HepG2 (cell line): ENCODE results near the gene MOV10L1. TPM values are rescaled to one million over a fixed set of nuclear protein-coding genes. Genes with fewer than 3 reads are reported as not detected.

Source experiments
- ATAC-seq: fragments of 200-7000 bp; cut with Tn5 transposase; 3 replicates; pipeline ENCODE4 v1.9.1; 2020; ENCODE audit warnings: mild to moderate bottlenecking, moderate library complexity
- BruUV-seq: library from RNA; stranded (reverse); fragments of 400-500 nt; replicated peaks from 2 replicates; lab custom pipeline; 2021; lab: Mats Ljungman, UMichigan
- CTCF ChIA-PET: fragments of 300-600 bp; formaldehyde crosslinking; extraction: SDS; loops from one replicate; lab custom pipeline; 2021; ENCODE audit warnings: low total read pairs, inconsistent platforms, low intra/inter-chr PET ratio; lab: Yijun Ruan, JAX
- POLR2A ChIA-PET: fragments of 350-600 bp; sonication (Branson Sonifier 250); formaldehyde crosslinking; loops from one replicate; lab custom pipeline; 2020; ENCODE audit warnings: antibody characterized with exemption, inconsistent platforms; lab: Yijun Ruan, JAX
- DNase-seq: peaks from one replicate; pipeline ENCODE4 v3.0.0-alpha.2; 2015; ENCODE audit warnings: low spot score
- FAIRE-seq: peaks from 3 replicates; lab custom pipeline; 2011; peaks lifted over from hg19 to GRCh38; lab: Jason Lieb, UNC
- H2AFZ ChIP-seq: one replicate; pipeline ENCODE4 v1.6.1; 2011; ENCODE audit warnings: low read length, inconsistent platforms
- H3K27ac ChIP-seq: fragments of 300-600 bp; 3 replicates; pipeline ENCODE4 v1.8.0; 2011; ENCODE audit warnings: mixed run types, mild to moderate bottlenecking, mixed read lengths, low read length, inconsistent platforms; ENCODE audit not compliant: insufficient read depth; ENCODE audit errors: extremely low read length
- H3K27me3 ChIP-seq, 2 experiments: fragments of 200-600 bp in 1 of 2; 2 replicates in 1 of 2; 3 replicates in 1 of 2; pipeline versions ENCODE4 v1.6.0 to v1.8.0; 2011; ENCODE audit warnings: low read length in 2 of 2, mild to moderate bottlenecking in 2 of 2, moderate library complexity in 2 of 2, inconsistent platforms in 1 of 2; ENCODE audit not compliant: insufficient read depth in 2 of 2, control insufficient read depth in 1 of 2
- H3K36me3 ChIP-seq, 2 experiments: fragments of 200-600 bp in 1 of 2; replicated peaks in 1 of 2; 2 replicates in 1 of 2; 3 replicates in 1 of 2; pipeline versions ENCODE4 v1.5.1 to v1.8.0; 2011; ENCODE audit warnings: low read length in 2 of 2, inconsistent platforms in 1 of 2; ENCODE audit not compliant: insufficient read depth in 2 of 2, control insufficient read depth in 1 of 2
- H3K4me1 ChIP-seq: 2 replicates; pipeline ENCODE4 v1.5.1; 2012; ENCODE audit warnings: low read length, inconsistent platforms; ENCODE audit not compliant: insufficient read depth
- H3K4me2 ChIP-seq: 2 replicates; pipeline ENCODE4 v1.6.0; 2011; ENCODE audit warnings: low read depth, low read length, inconsistent platforms
- H3K4me3 ChIP-seq, 3 experiments: fragments of 200-600 bp in 1 of 3; sonication (generic), shearing (Covaris generic) in 1 of 3; replicated peaks in 1 of 3; 2 replicates each; pipeline ENCODE4 v1.5.1; 2011 to 2016; ENCODE audit warnings: low read length in 3 of 3, inconsistent platforms in 2 of 3, low read depth in 2 of 3, mild to moderate bottlenecking in 2 of 3, control low read depth in 1 of 3, mixed read lengths in 1 of 3; ENCODE audit not compliant: insufficient read depth in 1 of 3
- H3K79me2 ChIP-seq: one replicate; pipeline ENCODE4 v1.6.1; 2011; ENCODE audit warnings: low read length, inconsistent platforms; ENCODE audit not compliant: insufficient read depth
- H3K9ac ChIP-seq: 2 replicates; pipeline ENCODE4 v1.6.0; 2011; ENCODE audit warnings: mild to moderate bottlenecking, low read depth, low read length, inconsistent platforms; ENCODE audit not compliant: insufficient read depth
- H3K9me3 ChIP-seq: 2 replicates; pipeline ENCODE4 v1.5.1; 2012; ENCODE audit warnings: mild to moderate bottlenecking, low read length
- H4K20me1 ChIP-seq: 2 replicates; pipeline ENCODE4 v1.6.0; 2011; ENCODE audit warnings: inconsistent platforms, mild to moderate bottlenecking, low read length, moderate library complexity; ENCODE audit not compliant: insufficient read depth
- AGO1 ChIP-seq: fragments of 200-400 bp; formaldehyde crosslinking; IDR thresholded peaks from 2 replicates; pipeline ENCODE4 v1.6.1; 2017; ENCODE audit warnings: mild to moderate bottlenecking, low read depth, low read length, moderate library complexity; ENCODE audit not compliant: poor library complexity, severe bottlenecking
- AGO2 ChIP-seq: fragments of 200-400 bp; formaldehyde crosslinking; optimal IDR thresholded peaks from 2 replicates; pipeline ENCODE3; 2017; ENCODE audit warnings: mild to moderate bottlenecking, low read depth, low read length, moderate library complexity
- HNRNPLL ChIP-seq: fragments of 200-400 bp; formaldehyde crosslinking; IDR thresholded peaks from 2 replicates; pipeline ENCODE4 v1.6.1; 2017; ENCODE audit warnings: mild to moderate bottlenecking, low read depth, low read length; ENCODE audit not compliant: poor library complexity, severe bottlenecking
- JUNB ChIP-seq: sonication (generic); formaldehyde crosslinking; IDR thresholded peaks from 2 replicates; pipeline ENCODE4 v1.8.0; 2022; ENCODE audit warnings: missing genetic modification reagents, mild to moderate bottlenecking, borderline replicate concordance
- KDM5B ChIP-seq: sonication (generic); formaldehyde crosslinking; IDR thresholded peaks from 2 replicates; pipeline ENCODE4 v1.4.0; 2020; ENCODE audit warnings: missing genetic modification reagents, mild to moderate bottlenecking, borderline replicate concordance
- RBFOX2 ChIP-seq: fragments of 200-400 bp; formaldehyde crosslinking; IDR thresholded peaks from 2 replicates; pipeline ENCODE4 v1.6.1; 2017; ENCODE audit warnings: low read depth, mild to moderate bottlenecking, low read length
- RBM22 ChIP-seq: fragments of 200-400 bp; formaldehyde crosslinking; optimal IDR thresholded peaks from 2 replicates; pipeline ENCODE3; 2017; ENCODE audit warnings: mild to moderate bottlenecking, low read length, moderate library complexity
- SNAPC4 ChIP-seq: sonication (generic); formaldehyde crosslinking; IDR thresholded peaks from 2 replicates; pipeline ENCODE4 v1.4.0; 2020; ENCODE audit warnings: mild to moderate bottlenecking, missing genetic modification reagents
- WGBS: methylation state at CpG from one replicate; pipeline ENCODE4 v1.1.6; 2017; ENCODE audit warnings: low lambda C conversion rate; 5-methylcytosine and 5-hydroxymethylcytosine counted together
- in situ Hi-C: cut with HindIII; loops from 2 replicates; pipeline ENCODE4 v1.10.0; 2017; ENCODE audit warnings: low pct_unique_long_range_greater_than_20kb; ENCODE audit not compliant: extremely low pct_ligation_motif_present
- intact Hi-C: fragments of 100-400 bp; cut with micrococcal nuclease; formaldehyde crosslinking; loops from one replicate; pipeline ENCODE4 v1.10.0; 2022; ENCODE audit not compliant: unreplicated experiment
- polyA plus RNA-seq, 8 experiments: library from polyadenylated mRNA; depleted of rRNA in 3 of 8; stranded (reverse) in 7 of 8; unstranded in 1 of 8; fragments of >200 nt; fragmentation: Illumina TruSeq in 4 of 8; extraction: Trizol in 4 of 8; gene quantifications; 2 replicates each; pipeline versions ENCODE4 v1.2.1 to v1.2.3, GENCODE V29; 2011 to 2016; ENCODE audit warnings: low read depth in 4 of 8, missing spikeins in 1 of 8, mixed read lengths in 1 of 8; ENCODE audit not compliant: insufficient read depth in 1 of 8
- total RNA-seq, 5 experiments: library from RNA; depleted of rRNA; stranded (reverse); fragments of >200 nt; fragmentation: Illumina TruSeq; extraction: Trizol; gene quantifications; 2 replicates each; pipeline ENCODE4 v1.2.3, GENCODE V29; 2016; ENCODE audit warnings: low read depth in 1 of 5

MOV10L1 gene
- total and polyA plus RNA-seq, 2 of the 13 experiments (the other 11 are each of a cell fraction or from before 2014, with no cell fraction given), result 0.11 to 0.12 TPM

GRCh38 chr22:50208939-50209892 is 119.4 kb downstream of the MOV10L1 start:
- Histone ChIP-seq H3K4me1 (peaks cover 19% of the 10 kb centered on the region; the same call in 1 of the 2 replicates), H2AFZ (no peak overlapping the region)
- intact Hi-C loops, result loop anchor here (1.0 kb wide), 1 partner anchor 60 kb away; no protein-coding TSS in a partner anchor
- POLR2A ChIA-PET, result no interaction called here
- in situ Hi-C loops, result loop anchor here (5.0 kb wide), 1 partner anchor 62 kb away; no protein-coding TSS in a partner anchor
- ATAC-seq, result peak; percentile 19
- TF ChIP-seq AGO1 (peak; percentile 60), HNRNPLL (peak; percentile 6), SNAPC4 (CRISPR knock-in tag) (no peak), KDM5B (CRISPR knock-in tag) (0 out of 2 replicates have a peak, but pooled peaks have one; percentile 35), RBFOX2 (peak; percentile 52), JUNB (no peak), AGO2 (peak; percentile 62), RBM22 (peak; percentile 52)
- TF ChIP-seq, all 625 proteins: peak for 6
- CTCF ChIA-PET, result interaction anchor here (1.7 to 2.5 kb wide), 2 partner anchors 40 to 61 kb away, joined by 3 to 39 read pairs; no protein-coding TSS in a partner anchor
- Histone ChIP-seq H4K20me1 (no peaks in the 10 kb centered on the region; the same call in 1 of the 2 replicates), H3K36me3 (peaks cover 10 to 42% of the 10 kb centered on the region in 2 experiments; a peak in 4 of 5 replicates), H3K4me3 (no peak overlapping the region), H3K4me2 (no peak overlapping the region), H3K9ac (no peak overlapping the region), H3K27ac (no peak overlapping the region), H3K9me3 (no peaks in the 10 kb centered on the region), H3K27me3 (no peaks in the 10 kb centered on the region), H3K79me2 (peaks cover 21% of the 10 kb centered on the region)
- WGBS, result 81% methylated on average over 3 of the region's 31 CpGs
- no TSS peak for BruUV-seq
- no peak for FAIRE-seq
- DNase-seq, result no peak
